ENCODE data around the gene MINAR2. TPM values are rescaled to one million over a fixed set of nuclear protein-coding genes. Genes with fewer than 3 reads are reported as not detected.

MINAR2 gene, protein sequence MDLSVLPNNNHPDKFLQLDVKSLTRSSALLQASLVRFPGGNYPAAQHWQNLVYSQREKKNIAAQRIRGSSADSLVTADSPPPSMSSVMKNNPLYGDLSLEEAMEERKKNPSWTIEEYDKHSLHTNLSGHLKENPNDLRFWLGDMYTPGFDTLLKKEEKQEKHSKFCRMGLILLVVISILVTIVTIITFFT
- not detected in 2 replicates for total RNA-seq (2014; rRNA removed; shearing (Covaris generic))

DNA sequence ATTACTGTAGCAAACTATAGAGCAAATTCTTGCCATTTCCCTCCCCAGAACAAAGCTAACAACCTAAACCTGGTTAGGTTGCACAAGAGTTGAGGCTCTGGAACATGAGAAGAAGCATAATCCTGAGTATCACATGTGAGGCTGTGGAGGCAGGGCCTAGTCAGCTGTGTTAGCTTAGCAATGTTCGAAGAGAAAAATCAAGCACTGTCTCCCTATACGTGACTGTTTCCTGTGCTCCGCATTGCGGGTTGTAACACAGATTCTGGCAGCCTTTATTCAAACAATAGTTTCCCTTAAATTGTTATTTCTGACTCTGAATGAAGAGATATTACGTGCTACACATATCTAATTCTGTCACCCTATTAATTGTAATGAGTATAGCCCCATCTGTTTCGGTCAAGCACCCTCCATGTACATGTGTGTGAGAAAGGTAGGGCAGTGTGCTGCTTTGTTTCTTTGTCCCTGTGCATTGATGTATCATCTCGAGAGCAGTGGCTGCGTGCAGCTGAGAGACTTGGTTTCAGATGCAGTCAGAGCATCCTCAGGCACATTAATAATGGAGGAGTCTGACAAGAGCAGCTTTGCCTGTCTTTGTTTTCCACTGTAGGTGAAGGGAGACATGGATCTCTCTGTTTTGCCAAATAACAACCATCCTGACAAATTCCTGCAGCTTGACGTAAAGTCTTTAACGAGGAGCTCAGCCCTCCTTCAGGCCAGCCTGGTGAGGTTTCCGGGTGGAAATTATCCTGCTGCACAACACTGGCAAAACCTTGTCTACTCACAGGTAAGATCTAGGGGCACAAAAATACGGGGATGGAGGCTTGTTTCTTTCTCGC is at the start of gene MINAR2:
Gene MINAR2, plus strand, starts transcription at position 523 of the 836 bp plus-strand sequence. Its CDS starts 97 bp downstream, at position 620.
- no peak within 1 kb of the TSS for H3K4me3 ChIP-seq
- no peaks in the 10 kb centered on the region for H3K27me3 ChIP-seq (replicated peaks)
- no peaks in the 10 kb centered on the region for H3K4me1 ChIP-seq (replicated peaks)
- H3K9me3 ChIP-seq (replicated peaks), result no peaks in the 10 kb centered on the region
- no peaks in the 10 kb centered on the region for H3K36me3 ChIP-seq
- H3K27ac ChIP-seq, result no peak within 1 kb of the TSS
- no peak for DNase-seq (ENCODE audit: low read depth in 1 of 2, low spot score in 2 of 2)

DNA sequence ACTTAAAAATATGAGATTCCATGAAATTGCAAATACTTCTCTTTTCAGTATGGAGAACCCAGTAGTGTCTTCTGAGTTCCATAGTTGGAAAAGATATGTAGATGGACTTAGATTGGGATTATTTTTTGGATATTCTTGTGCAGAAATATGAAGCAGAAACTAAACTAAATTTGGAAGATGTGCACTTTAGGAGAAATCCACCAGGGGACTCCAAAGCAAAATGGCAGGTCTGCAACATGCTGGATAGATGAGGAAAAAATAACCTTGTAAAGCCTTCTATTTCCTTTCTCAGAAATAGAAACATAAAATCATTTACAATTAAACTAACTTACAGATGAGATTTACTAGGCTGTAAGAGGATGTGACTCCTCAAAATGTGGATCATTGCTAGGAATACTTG is 49.2 kb upstream of the MINAR2 start:
- H3K9me3 ChIP-seq (replicated peaks), result no peaks in the 10 kb centered on the region
- H3K4me1 ChIP-seq (replicated peaks), result no peaks in the 10 kb centered on the region
- no peak for DNase-seq (ENCODE audit: low read depth in 1 of 2, low spot score in 2 of 2)
- no peaks in the 10 kb centered on the region for H3K36me3 ChIP-seq
- no peak overlapping the region for H3K27ac ChIP-seq
- H3K27me3 ChIP-seq (replicated peaks), result no peaks in the 10 kb centered on the region
- no peak overlapping the region for H3K4me3 ChIP-seq

DNA sequence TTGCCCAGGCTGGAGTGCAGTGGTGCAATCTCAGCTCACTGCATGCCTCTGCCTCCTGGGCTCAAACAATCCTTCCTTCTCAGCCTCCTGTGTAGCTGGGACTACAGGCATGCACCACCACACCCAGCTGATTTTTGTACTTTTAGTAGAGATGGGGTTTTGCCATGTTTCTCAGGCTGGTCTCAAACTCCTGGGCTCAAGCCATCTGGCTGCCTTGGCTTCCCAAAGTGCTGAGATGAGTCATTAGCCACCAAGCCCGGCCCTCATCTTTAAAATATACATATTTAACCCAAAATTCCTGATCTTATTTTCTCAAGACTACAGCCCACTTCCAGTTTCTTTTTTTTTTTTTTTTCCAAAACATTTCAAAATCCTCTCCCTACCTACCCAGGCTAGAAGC is 31.7 kb upstream of the MINAR2 start:
- Histone ChIP-seq H3K27me3 (replicated peaks) (no peaks in the 10 kb centered on the region; the same call in 1 of the 2 replicates), H3K4me3 (no peak overlapping the region), H3K9me3 (replicated peaks) (no peaks in the 10 kb centered on the region), H3K27ac (no peak overlapping the region), H3K4me1 (replicated peaks) (no peaks in the 10 kb centered on the region), H3K36me3 (no peaks in the 10 kb centered on the region)
- DNase-seq (ENCODE audit: low read depth in 1 of 2, low spot score in 2 of 2), result no peak

DNA sequence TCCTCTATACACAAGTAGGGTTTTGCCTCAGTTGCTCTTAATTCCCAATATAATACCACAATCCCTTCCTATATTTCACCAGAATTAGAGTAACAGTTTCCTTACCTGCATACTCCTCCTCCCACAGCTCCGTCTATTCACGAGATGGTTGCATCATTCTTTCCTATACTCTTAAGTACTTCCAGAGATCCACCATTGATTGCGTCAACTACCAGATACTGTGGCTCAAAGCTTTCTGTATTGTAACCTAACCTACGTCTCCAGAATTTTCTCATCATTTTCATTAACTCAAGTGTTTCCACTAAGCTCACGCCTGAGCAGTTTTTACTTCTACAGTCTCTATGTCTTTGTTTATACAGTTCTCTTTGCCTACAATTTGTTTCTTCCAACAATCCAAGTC is 31.2 kb upstream of the MINAR2 start:
- Histone ChIP-seq H3K4me1 (replicated peaks) (no peaks in the 10 kb centered on the region), H3K27me3 (replicated peaks) (no peaks in the 10 kb centered on the region; the same call in 1 of the 2 replicates), H3K36me3 (no peaks in the 10 kb centered on the region), H3K4me3 (no peak overlapping the region), H3K27ac (no peak overlapping the region), H3K9me3 (replicated peaks) (no peaks in the 10 kb centered on the region)
- no peak for DNase-seq (ENCODE audit: low read depth in 1 of 2, low spot score in 2 of 2)

DNA sequence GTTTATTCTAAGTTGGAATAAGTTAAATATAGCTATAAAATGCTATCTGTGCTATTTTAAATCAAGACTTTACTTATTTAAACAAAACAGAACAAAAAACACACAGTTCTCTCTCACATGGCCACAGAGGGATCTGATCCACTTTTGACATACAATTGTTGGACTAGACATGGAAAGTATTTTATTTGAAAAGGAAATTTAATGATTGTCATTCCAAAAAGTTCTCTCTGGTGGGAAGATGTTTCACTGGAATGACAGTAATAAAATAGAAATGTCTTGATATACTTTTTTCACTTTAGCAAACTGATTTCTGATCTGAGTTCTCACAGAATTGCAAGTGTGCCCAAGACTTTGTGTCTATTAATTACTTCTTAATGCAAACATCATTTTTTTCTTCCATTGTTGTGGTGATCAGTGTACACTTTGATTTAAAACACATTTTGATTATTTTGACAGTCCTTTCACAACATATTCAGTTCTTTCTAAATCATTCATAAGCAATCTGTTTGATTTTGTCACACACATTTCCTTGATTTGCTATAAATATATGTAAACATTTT is 30.1 kb upstream of the MINAR2 start:
- no peaks in the 10 kb centered on the region for H3K9me3 ChIP-seq (replicated peaks)
- H3K4me1 ChIP-seq (replicated peaks), result no peaks in the 10 kb centered on the region
- no peak overlapping the region for H3K4me3 ChIP-seq
- H3K27ac ChIP-seq, result no peak overlapping the region
- DNase-seq (ENCODE audit: low read depth in 1 of 2, low spot score in 2 of 2), result no peak
- H3K36me3 ChIP-seq, result no peaks in the 10 kb centered on the region
- peaks cover 3% of the 10 kb centered on the region; the same call in 1 of the 2 replicates for H3K27me3 ChIP-seq (replicated peaks)

DNA sequence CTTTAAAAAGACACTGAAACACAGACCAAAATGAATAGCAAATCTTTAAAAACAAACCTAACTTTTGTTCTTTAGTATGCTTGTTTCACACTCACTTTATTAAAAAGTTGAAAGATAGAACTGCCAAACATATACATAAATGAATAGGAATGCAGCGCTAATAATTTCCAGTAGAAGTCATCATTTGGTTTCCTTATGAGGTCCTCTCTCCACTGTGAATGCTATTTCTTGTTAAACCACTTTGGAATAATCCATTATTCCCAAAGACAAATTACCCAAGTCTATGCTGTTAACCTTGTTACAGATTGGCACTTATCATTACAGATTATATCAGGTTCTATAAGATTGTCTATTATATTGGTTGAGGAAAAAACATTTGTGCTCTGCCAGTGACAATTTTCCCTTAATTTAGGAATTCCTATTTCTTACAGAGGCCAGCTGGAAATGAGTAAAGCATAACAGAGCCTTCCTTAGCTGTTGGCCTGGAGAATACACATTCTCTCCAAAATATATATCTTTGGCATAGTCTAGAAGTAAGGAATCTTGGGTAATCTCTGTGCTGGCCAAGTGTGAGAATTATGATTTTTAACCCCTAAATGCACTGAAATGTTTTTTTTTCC is 29.3 kb upstream of the MINAR2 start:
- H3K27ac ChIP-seq, result no peak overlapping the region
- H3K4me1 ChIP-seq (replicated peaks), result no peaks in the 10 kb centered on the region
- no peaks in the 10 kb centered on the region for H3K36me3 ChIP-seq
- DNase-seq (ENCODE audit: low read depth in 1 of 2, low spot score in 2 of 2), result no peak
- H3K9me3 ChIP-seq (replicated peaks), result no peaks in the 10 kb centered on the region
- peaks cover 3% of the 10 kb centered on the region; the same call in 1 of the 2 replicates for H3K27me3 ChIP-seq (replicated peaks)
- H3K4me3 ChIP-seq, result no peak overlapping the region

DNA sequence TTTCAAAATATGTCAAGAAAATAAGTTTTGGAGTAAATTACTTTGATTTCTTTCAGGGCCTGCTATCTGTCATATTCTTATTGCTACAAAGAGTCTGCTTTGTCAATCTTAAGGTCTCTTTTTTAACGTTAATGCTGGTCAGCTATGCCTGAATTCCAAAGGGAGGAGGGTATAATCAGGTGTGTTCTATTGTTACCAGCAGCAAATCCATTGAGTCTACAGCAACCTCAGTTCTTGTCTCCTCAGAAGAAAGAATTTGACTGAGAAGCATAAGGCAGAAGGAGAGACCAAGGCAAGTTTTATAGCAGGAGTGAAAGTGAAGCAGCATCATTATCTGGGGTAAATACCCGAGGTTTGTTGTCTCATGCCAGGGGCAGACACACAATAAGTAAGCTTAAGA is 23.7 kb upstream of the MINAR2 start:
- Histone ChIP-seq H3K36me3 (no peaks in the 10 kb centered on the region), H3K4me1 (replicated peaks) (no peaks in the 10 kb centered on the region), H3K27ac (no peak overlapping the region), H3K27me3 (replicated peaks) (peaks cover 3% of the 10 kb centered on the region; the same call in 1 of the 2 replicates), H3K9me3 (replicated peaks) (no peaks in the 10 kb centered on the region), H3K4me3 (no peak overlapping the region)
- no peak for DNase-seq (ENCODE audit: low read depth in 1 of 2, low spot score in 2 of 2)

DNA sequence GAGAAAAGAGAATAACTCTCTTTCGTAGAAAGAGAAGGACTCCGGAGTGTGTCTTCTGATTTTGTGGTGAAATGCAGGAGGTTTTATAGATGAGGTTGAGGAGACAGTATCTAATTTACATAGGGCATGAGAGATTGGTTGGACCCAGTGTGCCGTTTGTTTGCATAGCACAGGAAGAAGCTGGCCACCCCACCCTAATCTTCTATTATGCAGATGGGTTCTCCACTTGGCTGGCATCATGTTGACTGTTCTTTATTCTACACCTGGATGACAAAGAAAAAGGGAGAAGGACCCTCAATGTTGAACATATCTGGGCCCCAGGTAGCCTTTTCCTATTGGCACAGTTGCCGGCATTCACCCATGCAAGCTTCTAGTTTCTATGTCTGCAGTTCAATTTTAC is 23.2 kb upstream of the MINAR2 start:
- Histone ChIP-seq H3K27ac (no peak overlapping the region), H3K27me3 (replicated peaks) (peaks cover 3% of the 10 kb centered on the region; the same call in 1 of the 2 replicates), H3K9me3 (replicated peaks) (no peaks in the 10 kb centered on the region), H3K4me3 (no peak overlapping the region), H3K36me3 (no peaks in the 10 kb centered on the region), H3K4me1 (replicated peaks) (no peaks in the 10 kb centered on the region)
- no peak for DNase-seq (ENCODE audit: low read depth in 1 of 2, low spot score in 2 of 2)

DNA sequence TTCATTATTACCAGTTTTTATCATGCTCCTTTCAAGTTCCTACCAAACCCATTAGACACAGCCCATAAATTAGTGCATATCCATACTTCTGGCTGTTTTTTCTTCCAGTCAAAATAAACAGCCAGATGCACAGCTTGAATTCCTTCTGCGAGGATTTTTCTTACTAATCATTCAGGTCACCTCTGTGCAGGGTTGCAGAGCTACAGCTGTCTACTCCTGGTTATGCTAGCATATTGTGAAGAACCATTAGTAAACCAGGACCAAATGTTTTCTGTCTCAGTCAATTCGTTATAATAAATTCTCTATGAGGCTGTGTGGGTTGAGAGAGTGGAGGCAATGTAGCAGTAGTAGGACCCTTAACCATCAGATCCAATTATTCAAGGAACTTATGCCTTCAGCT is 8.1 kb upstream of the MINAR2 start:
- H3K4me1 ChIP-seq (replicated peaks), result no peaks in the 10 kb centered on the region
- H3K9me3 ChIP-seq (replicated peaks), result no peaks in the 10 kb centered on the region
- no peak overlapping the region for H3K27ac ChIP-seq
- no peak overlapping the region for H3K4me3 ChIP-seq
- no peaks in the 10 kb centered on the region for H3K27me3 ChIP-seq (replicated peaks)
- H3K36me3 ChIP-seq, result no peaks in the 10 kb centered on the region
- DNase-seq (ENCODE audit: low read depth in 1 of 2, low spot score in 2 of 2), result no peak

DNA sequence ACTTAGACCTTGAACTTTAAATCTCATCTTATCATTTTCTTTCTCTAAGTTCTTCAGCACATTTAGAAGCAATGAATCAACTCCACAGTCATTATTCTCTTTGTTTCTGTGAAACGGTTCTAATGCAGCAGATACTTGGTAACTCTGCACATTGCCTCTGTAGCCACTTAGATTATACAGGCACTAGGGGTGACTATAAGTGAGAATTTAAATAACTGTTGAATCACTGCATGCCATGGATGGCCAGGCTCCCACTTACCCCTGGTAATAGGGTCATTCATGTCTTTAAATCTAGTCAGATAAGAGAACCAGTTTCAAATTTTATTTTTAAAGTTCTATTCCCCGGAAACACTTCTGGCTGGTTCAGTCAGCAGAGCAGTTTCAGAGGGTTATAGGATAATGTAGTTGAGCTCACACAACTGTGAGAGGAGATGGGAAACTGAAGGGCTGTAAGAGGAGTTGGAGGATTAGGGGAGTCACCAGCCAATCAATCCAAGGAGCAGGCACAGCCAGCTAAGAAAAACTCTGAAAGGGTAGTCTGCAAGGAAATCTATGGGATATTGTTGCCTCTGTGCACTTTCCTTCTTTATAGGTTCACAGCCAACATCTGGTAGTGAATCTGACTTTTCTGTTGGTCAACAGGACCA is 4.2 kb upstream of the MINAR2 start:
- Histone ChIP-seq H3K27ac (no peak overlapping the region), H3K9me3 (replicated peaks) (no peaks in the 10 kb centered on the region), H3K27me3 (replicated peaks) (no peaks in the 10 kb centered on the region), H3K4me3 (no peak overlapping the region), H3K4me1 (replicated peaks) (no peaks in the 10 kb centered on the region), H3K36me3 (no peaks in the 10 kb centered on the region)
- no peak for DNase-seq (ENCODE audit: low read depth in 1 of 2, low spot score in 2 of 2)

DNA sequence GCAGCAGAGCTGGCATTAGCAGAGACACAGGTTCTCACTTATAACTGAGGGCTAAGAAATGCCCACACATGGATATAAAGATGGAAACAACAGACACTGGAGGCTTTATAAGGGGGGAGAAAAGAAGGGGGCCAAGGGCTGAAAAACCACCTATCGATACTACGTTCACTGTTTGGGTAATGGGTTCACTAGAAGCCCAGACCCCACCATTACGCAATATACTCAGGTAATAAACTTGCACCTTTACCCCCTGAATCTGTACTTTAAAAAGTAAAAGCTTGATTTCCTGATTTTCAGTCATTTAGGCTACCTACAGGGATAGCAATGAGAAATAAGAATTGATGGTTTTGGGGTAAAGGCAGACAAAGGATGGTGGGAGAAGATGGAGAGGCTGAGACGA is 1.9 kb upstream of the MINAR2 start:
- Histone ChIP-seq H3K27me3 (replicated peaks) (no peaks in the 10 kb centered on the region), H3K27ac (no peak overlapping the region), H3K4me3 (no peak overlapping the region), H3K4me1 (replicated peaks) (no peaks in the 10 kb centered on the region), H3K36me3 (no peaks in the 10 kb centered on the region), H3K9me3 (replicated peaks) (no peaks in the 10 kb centered on the region)
- DNase-seq (ENCODE audit: low read depth in 1 of 2, low spot score in 2 of 2), result no peak

DNA sequence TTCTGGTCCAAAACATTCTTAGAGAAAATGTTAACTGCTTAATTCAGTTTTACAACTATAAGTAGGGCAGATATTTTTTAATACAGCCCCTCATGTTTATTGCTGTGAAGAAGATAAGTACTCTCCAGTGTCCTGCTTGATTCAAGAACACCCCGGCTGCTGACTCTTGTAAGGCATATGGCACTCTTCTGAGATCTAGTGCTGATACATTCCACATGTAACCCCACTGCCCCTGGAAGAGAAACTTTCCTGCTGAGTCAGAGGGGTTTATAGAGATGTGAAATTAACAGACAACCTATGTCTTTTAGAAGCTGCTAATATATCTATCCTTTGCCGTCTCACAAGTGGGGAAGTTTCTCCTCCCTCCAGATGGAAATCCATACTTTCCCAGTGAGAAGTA is 1.0 kb upstream of the MINAR2 start:
- no peaks in the 10 kb centered on the region for H3K27me3 ChIP-seq (replicated peaks)
- DNase-seq (ENCODE audit: low read depth in 1 of 2, low spot score in 2 of 2), result no peak
- no peak overlapping the region for H3K27ac ChIP-seq
- H3K36me3 ChIP-seq, result no peaks in the 10 kb centered on the region
- no peaks in the 10 kb centered on the region for H3K9me3 ChIP-seq (replicated peaks)
- H3K4me1 ChIP-seq (replicated peaks), result no peaks in the 10 kb centered on the region
- no peak overlapping the region for H3K4me3 ChIP-seq

DNA sequence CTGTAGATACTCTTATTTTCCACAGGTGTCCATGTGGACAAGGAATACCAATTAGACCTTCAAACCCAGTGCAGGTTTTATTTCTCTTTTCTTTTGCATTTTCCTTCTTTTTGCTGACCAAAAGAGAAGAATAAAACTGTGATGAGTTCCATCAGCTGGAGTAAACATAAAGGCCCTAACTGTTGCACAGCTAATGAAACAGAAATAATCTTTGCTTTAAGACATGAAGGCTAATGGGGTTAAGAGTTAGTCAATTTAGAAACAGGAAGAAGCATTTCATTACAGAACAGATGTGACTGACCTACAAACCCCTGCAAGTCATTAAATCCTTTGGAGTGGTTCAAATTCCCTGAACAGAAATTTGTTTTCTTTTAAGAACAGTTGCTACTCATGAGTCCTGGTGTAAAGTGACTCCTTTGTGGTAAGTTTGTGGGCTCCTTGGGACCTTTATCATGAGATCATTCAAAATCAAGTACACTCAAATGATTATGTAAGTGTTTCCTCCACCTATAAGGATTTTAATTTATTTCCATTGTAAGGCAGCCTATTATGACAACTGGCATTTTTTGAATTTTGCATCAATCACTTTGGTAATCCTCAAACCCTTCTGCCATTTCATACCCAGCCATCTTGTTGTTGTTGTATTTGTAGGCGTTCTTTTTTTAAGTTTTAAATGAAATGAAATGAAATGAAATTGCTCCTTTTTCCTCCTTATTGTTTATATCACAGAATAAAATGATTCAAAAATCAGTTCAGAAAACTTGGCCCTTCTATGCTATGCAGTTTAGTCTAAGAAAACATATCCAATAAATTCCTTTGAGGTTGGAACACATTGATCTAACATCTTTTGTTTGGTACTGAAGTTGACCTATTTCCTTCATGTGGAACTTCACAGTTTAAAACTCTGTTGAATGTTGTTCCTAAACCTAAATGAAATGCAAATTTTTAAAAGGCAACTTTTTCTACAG is 1.3 kb downstream of the MINAR2 start:
- Histone ChIP-seq H3K27me3 (replicated peaks) (no peaks in the 10 kb centered on the region), H3K9me3 (replicated peaks) (no peaks in the 10 kb centered on the region), H3K36me3 (no peaks in the 10 kb centered on the region), H3K4me3 (no peak overlapping the region), H3K27ac (no peak overlapping the region), H3K4me1 (replicated peaks) (no peaks in the 10 kb centered on the region)
- DNase-seq (ENCODE audit: low read depth in 1 of 2, low spot score in 2 of 2), result no peak
